ENCODE data around the gene POLQ.
"Not testable (repeated sequence)": the region's sequence is repeated elsewhere in the genome, so short reads cannot be mapped to it uniquely, and the experiment has no call there.

- TF ChIP-seq, protein P1, sequence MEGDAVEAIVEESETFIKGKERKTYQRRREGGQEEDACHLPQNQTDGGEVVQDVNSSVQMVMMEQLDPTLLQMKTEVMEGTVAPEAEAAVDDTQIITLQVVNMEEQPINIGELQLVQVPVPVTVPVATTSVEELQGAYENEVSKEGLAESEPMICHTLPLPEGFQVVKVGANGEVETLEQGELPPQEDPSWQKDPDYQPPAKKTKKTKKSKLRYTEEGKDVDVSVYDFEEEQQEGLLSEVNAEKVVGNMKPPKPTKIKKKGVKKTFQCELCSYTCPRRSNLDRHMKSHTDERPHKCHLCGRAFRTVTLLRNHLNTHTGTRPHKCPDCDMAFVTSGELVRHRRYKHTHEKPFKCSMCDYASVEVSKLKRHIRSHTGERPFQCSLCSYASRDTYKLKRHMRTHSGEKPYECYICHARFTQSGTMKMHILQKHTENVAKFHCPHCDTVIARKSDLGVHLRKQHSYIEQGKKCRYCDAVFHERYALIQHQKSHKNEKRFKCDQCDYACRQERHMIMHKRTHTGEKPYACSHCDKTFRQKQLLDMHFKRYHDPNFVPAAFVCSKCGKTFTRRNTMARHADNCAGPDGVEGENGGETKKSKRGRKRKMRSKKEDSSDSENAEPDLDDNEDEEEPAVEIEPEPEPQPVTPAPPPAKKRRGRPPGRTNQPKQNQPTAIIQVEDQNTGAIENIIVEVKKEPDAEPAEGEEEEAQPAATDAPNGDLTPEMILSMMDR (IDR thresholded peaks at IDR 0.05) = not testable (repeated sequence)
- TF ChIP-seq POLR2A (IDR thresholded peaks at IDR 0.05) = not testable (repeated sequence)
Measured at GRCh38 chr3:121388308-121388707, 157.5 kb downstream of the POLQ start.
